OCI-LY3 (cell line): Measurements from ENCODE around the gene POU2F1.

Source experiments
- CTCF ChIP-seq: fragments of 200-600, 300-600 bp; sonication (generic); IDR thresholded peaks from 2 replicates; pipeline ENCODE4 v1.5.1; 2014; ENCODE audit warnings: antibody characterized with exemption, low read length, low read depth
- EZH2phosphoT487 ChIP-seq: fragments of 200-600 bp; shearing (Covaris generic); IDR thresholded peaks from 2 replicates; pipeline ENCODE4 v1.6.1; 2018; ENCODE audit warnings: antibody characterized with exemption, mixed run types, low read depth

GRCh38 chr1:167219646-167220536, 795 bp upstream of the POU2F1 start:
- TF ChIP-seq CTCF, result no peak
- TF ChIP-seq EZH2phosphoT487, result no peak
